GM23338 (cell line): ENCODE results near the gene FAM219A. TPM values are rescaled to one million over a fixed set of nuclear protein-coding genes. Genes with fewer than 3 reads are reported as not detected.

Source experiments
- ATAC-seq: fragments of 200-7000 bp; cut with Tn5 transposase; 3 replicates; pipeline ENCODE4 v1.9.1; 2020
- DNase-seq: peaks from one replicate; pipeline ENCODE4 v3.0.0-alpha.2; 2015; ENCODE audit warnings: low spot score
- H2AFZ ChIP-seq: fragments of 200-600 bp; sonication (generic); 2 replicates; pipeline ENCODE4 v1.8.0; 2016; ENCODE audit warnings: antibody characterized with exemption, mild to moderate bottlenecking, moderate library complexity
- H3F3A ChIP-seq: fragments of 200-600 bp; sonication (generic); replicated peaks from 2 replicates; pipeline ENCODE4 v1.8.0; 2017; ENCODE audit warnings: antibody characterized with exemption, mixed run types, low read depth
- H3K27ac ChIP-seq: fragments of 200-600 bp; sonication (generic); 2 replicates; pipeline ENCODE4 v1.6.1; 2016; ENCODE audit warnings: low read depth
- H3K27me3 ChIP-seq: fragments of 200-600 bp; sonication (generic); 2 replicates; pipeline ENCODE4 v1.8.0; 2016; ENCODE audit warnings: mild to moderate bottlenecking, mixed run types, moderate library complexity; ENCODE audit not compliant: insufficient read depth
- H3K36me3 ChIP-seq: fragments of 200-600 bp; sonication (generic); 2 replicates; pipeline ENCODE4 v1.8.0; 2016; ENCODE audit warnings: mild to moderate bottlenecking; ENCODE audit not compliant: insufficient read depth
- H3K4me1 ChIP-seq: fragments of 200-600 bp; sonication (generic); 2 replicates; pipeline ENCODE4 v1.8.0; 2016; ENCODE audit warnings: mild to moderate bottlenecking, moderate library complexity; ENCODE audit not compliant: insufficient read depth
- H3K4me2 ChIP-seq: fragments of 200-600 bp; sonication (generic); 2 replicates; pipeline ENCODE4 v1.7.1; 2017; ENCODE audit warnings: mixed run types
- H3K4me3 ChIP-seq: fragments of 200-600 bp; sonication (generic); 2 replicates; pipeline ENCODE4 v1.6.1; 2016; ENCODE audit warnings: mixed run types
- H3K79me2 ChIP-seq: fragments of 200-600 bp; sonication (generic); replicated peaks from 2 replicates; pipeline ENCODE4 v1.8.0; 2017; ENCODE audit warnings: mild to moderate bottlenecking; ENCODE audit not compliant: insufficient read depth
- H3K9me2 ChIP-seq: fragments of 200-600 bp; sonication (generic); 2 replicates; pipeline ENCODE4 v1.8.0; 2017; ENCODE audit not compliant: insufficient read depth
- H4K20me1 ChIP-seq: fragments of 200-600 bp; sonication (generic); replicated peaks from 2 replicates; pipeline ENCODE4 v1.8.0; 2017; ENCODE audit warnings: mild to moderate bottlenecking; ENCODE audit not compliant: insufficient read depth
- H3K27ac Mint-ChIP-seq: 2 replicates; pipeline ENCODE4 v1.8.0; 2020; ENCODE audit warnings: inconsistent platforms, mild to moderate bottlenecking, moderate library complexity, mixed read lengths
- H3K27me3 Mint-ChIP-seq: 3 replicates; pipeline ENCODE4 v1.8.0; 2022; ENCODE audit warnings: low read depth, mild to moderate bottlenecking, moderate library complexity, mixed read lengths, inconsistent platforms; ENCODE audit not compliant: insufficient read depth, poor library complexity
- H3K36me3 Mint-ChIP-seq: 3 replicates; pipeline ENCODE4 v1.8.0; 2021; ENCODE audit warnings: low read depth, mild to moderate bottlenecking, inconsistent platforms, moderate library complexity, mixed read lengths
- H3K4me1 Mint-ChIP-seq: 3 replicates; pipeline ENCODE4 v1.8.0; 2020; ENCODE audit warnings: mild to moderate bottlenecking, inconsistent platforms, mixed read lengths
- H3K4me3 Mint-ChIP-seq: 3 replicates; pipeline ENCODE4 v1.8.0; 2021; ENCODE audit warnings: moderate library complexity, mild to moderate bottlenecking, inconsistent platforms, mixed read lengths
- H3K9me3 Mint-ChIP-seq: 3 replicates; pipeline ENCODE4 v1.8.0; 2020; ENCODE audit warnings: moderate library complexity, mild to moderate bottlenecking, inconsistent platforms, mixed read lengths
- CREB1 ChIP-seq: fragments of 250-450 bp; sonication (Bioruptor Pico); IDR thresholded peaks from 2 replicates; pipeline ENCODE4 v1.5.0; 2020; ENCODE audit warnings: low read depth, mild to moderate bottlenecking, moderate library complexity
- EZH2 ChIP-seq: fragments of 200-600 bp; sonication (generic); IDR thresholded peaks from one replicate; pipeline ENCODE4 v1.8.0; 2017; ENCODE audit warnings: antibody characterized with exemption, mild to moderate bottlenecking, low read depth; ENCODE audit not compliant: unreplicated experiment
- JUNB ChIP-seq: IDR thresholded peaks from one replicate; pipeline ENCODE4 v1.6.1; 2016; ENCODE audit warnings: antibody characterized with exemption; ENCODE audit not compliant: unreplicated experiment
- NANOG ChIP-seq: IDR thresholded peaks from 2 replicates; pipeline ENCODE4 v1.6.1; 2016; ENCODE audit warnings: antibody characterized with exemption, borderline replicate concordance
- POLR2AphosphoS5 ChIP-seq: IDR thresholded peaks from 2 replicates; pipeline ENCODE4 v1.6.1; 2016; ENCODE audit warnings: antibody characterized with exemption, low read depth
- STAT1 ChIP-seq: IDR thresholded peaks from one replicate; pipeline ENCODE4 v1.6.1; 2016; ENCODE audit warnings: antibody characterized with exemption; ENCODE audit not compliant: unreplicated experiment
- ZNF114 ChIP-seq: fragments of 250-450 bp; sonication (Bioruptor Pico); IDR thresholded peaks from 2 replicates; pipeline ENCODE4 v1.5.0; 2020; ENCODE audit warnings: mild to moderate bottlenecking, moderate library complexity
- ZNF331 ChIP-seq: fragments of 250-450 bp; sonication (Bioruptor Pico); IDR thresholded peaks from 2 replicates; pipeline ENCODE4 v1.5.0; 2020; ENCODE audit warnings: low read depth, mild to moderate bottlenecking, moderate library complexity
- polyA plus RNA-seq: library from polyadenylated mRNA; unstranded; fragments of >200 nt; fragmentation: Nextera tagmentation; extraction: Ambion mirVana; gene quantifications from 2 replicates; pipeline ENCODE4 v1.2.1, GENCODE V29; 2016
- total RNA-seq: library from RNA; depleted of rRNA; stranded (reverse); fragments of >200 nt; shearing (Covaris generic); gene quantifications from 2 replicates; pipeline ENCODE4 v1.2.3, GENCODE V29; 2014
- TF ChIP-seq, protein P1 (sequence below): IDR thresholded peaks from 2 replicates; pipeline ENCODE4 v1.6.1; 2016; ENCODE audit warnings: antibody characterized with exemption
- TF ChIP-seq, protein P2 (sequence below), 2 experiments: fragments of 200-600 bp in 1 of 2; sonication (generic) in 1 of 2; conservative IDR thresholded peaks; 2 replicates each; pipeline versions ENCODE4 v1.5.1 to v1.6.1; 2016 to 2017; ENCODE audit warnings: antibody characterized with exemption in 2 of 2, low read depth in 2 of 2, mild to moderate bottlenecking in 2 of 2, moderate library complexity in 1 of 2
- TF ChIP-seq, protein P3 (sequence below): IDR thresholded peaks from one replicate; pipeline ENCODE4 v1.6.1; 2018; ENCODE audit warnings: antibody characterized with exemption; ENCODE audit not compliant: unreplicated experiment

The FAM219A gene
- total and polyA plus RNA-seq, 2 experiments from 2014 or later, result 3.8 to 7.2 TPM

DNA sequence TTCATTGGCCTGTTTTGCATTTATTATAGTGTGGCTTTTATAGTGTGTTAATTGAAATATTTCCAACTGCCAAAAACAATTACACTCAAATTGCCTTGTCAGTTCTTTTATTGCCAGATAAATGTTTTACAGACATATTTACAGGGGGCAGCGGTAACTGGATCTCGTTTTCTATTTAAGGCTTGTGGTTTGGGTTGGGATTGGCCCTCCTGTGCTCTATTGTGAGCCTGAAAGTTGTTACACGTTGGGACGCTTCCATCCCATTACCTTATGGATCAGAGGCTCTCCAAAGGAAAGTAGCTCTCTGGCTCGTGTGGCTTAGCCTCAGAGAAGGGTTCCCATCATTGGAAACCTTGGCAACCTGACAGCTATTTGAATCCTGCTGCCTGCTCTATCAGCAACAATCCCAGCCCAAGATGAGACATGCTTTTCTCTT is 21.1 kb upstream of the FAM219A start:
- Histone ChIP-seq H3K27me3 (no peaks in the 10 kb centered on the region), H4K20me1 (no peaks in the 10 kb centered on the region), H3F3A (no peaks in the 10 kb centered on the region), H3K4me2 (no peak overlapping the region), H3K36me3 (no peaks in the 10 kb centered on the region), H3K4me3 (no peak overlapping the region), H3K27ac (no peak overlapping the region), H3K79me2 (no peaks in the 10 kb centered on the region), H3K4me1 (no peaks in the 10 kb centered on the region), H3K9me2 (no peaks in the 10 kb centered on the region), H2AFZ (no peak overlapping the region)
- H3K27me3 Mint-ChIP-seq, result peaks cover 5% of the 10 kb centered on the region
- DNase-seq (no peak), ATAC-seq (no peak)
- H3K27ac Mint-ChIP-seq, result no peak overlapping the region
- H3K4me1 Mint-ChIP-seq, result no peaks in the 10 kb centered on the region
- TF ChIP-seq JUNB (no peak), NANOG (no peak), CREB1 (CRISPR knock-in tag) (no peak), ZNF114 (no peak), EZH2 (no peak), ZNF331 (no peak), POLR2AphosphoS5 (no peak), STAT1 (no peak)
- TF ChIP-seq, protein P1, sequence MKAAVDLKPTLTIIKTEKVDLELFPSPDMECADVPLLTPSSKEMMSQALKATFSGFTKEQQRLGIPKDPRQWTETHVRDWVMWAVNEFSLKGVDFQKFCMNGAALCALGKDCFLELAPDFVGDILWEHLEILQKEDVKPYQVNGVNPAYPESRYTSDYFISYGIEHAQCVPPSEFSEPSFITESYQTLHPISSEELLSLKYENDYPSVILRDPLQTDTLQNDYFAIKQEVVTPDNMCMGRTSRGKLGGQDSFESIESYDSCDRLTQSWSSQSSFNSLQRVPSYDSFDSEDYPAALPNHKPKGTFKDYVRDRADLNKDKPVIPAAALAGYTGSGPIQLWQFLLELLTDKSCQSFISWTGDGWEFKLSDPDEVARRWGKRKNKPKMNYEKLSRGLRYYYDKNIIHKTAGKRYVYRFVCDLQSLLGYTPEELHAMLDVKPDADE, result no peak
- TF ChIP-seq, protein P2, sequence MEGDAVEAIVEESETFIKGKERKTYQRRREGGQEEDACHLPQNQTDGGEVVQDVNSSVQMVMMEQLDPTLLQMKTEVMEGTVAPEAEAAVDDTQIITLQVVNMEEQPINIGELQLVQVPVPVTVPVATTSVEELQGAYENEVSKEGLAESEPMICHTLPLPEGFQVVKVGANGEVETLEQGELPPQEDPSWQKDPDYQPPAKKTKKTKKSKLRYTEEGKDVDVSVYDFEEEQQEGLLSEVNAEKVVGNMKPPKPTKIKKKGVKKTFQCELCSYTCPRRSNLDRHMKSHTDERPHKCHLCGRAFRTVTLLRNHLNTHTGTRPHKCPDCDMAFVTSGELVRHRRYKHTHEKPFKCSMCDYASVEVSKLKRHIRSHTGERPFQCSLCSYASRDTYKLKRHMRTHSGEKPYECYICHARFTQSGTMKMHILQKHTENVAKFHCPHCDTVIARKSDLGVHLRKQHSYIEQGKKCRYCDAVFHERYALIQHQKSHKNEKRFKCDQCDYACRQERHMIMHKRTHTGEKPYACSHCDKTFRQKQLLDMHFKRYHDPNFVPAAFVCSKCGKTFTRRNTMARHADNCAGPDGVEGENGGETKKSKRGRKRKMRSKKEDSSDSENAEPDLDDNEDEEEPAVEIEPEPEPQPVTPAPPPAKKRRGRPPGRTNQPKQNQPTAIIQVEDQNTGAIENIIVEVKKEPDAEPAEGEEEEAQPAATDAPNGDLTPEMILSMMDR (conservative IDR thresholded peaks at IDR 0.05; ENCODE audit: low read depth in 2 of 2), result no peak
- TF ChIP-seq, protein P3, sequence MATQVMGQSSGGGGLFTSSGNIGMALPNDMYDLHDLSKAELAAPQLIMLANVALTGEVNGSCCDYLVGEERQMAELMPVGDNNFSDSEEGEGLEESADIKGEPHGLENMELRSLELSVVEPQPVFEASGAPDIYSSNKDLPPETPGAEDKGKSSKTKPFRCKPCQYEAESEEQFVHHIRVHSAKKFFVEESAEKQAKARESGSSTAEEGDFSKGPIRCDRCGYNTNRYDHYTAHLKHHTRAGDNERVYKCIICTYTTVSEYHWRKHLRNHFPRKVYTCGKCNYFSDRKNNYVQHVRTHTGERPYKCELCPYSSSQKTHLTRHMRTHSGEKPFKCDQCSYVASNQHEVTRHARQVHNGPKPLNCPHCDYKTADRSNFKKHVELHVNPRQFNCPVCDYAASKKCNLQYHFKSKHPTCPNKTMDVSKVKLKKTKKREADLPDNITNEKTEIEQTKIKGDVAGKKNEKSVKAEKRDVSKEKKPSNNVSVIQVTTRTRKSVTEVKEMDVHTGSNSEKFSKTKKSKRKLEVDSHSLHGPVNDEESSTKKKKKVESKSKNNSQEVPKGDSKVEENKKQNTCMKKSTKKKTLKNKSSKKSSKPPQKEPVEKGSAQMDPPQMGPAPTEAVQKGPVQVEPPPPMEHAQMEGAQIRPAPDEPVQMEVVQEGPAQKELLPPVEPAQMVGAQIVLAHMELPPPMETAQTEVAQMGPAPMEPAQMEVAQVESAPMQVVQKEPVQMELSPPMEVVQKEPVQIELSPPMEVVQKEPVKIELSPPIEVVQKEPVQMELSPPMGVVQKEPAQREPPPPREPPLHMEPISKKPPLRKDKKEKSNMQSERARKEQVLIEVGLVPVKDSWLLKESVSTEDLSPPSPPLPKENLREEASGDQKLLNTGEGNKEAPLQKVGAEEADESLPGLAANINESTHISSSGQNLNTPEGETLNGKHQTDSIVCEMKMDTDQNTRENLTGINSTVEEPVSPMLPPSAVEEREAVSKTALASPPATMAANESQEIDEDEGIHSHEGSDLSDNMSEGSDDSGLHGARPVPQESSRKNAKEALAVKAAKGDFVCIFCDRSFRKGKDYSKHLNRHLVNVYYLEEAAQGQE, result no peak
- no peak overlapping the region for H3K4me3 Mint-ChIP-seq
- no peaks in the 10 kb centered on the region for H3K36me3 Mint-ChIP-seq
- no peaks in the 10 kb centered on the region for H3K9me3 Mint-ChIP-seq
